Embryonic facial prominence (tissue), 1 donor: ENCODE results near the gene CADM1.

Source experiments
- DNase-seq: peaks from one replicate; pipeline ENCODE4 v3.0.0-alpha.2; 2016; ENCODE audit errors: extremely low spot score

The CADM1 gene

DNA sequence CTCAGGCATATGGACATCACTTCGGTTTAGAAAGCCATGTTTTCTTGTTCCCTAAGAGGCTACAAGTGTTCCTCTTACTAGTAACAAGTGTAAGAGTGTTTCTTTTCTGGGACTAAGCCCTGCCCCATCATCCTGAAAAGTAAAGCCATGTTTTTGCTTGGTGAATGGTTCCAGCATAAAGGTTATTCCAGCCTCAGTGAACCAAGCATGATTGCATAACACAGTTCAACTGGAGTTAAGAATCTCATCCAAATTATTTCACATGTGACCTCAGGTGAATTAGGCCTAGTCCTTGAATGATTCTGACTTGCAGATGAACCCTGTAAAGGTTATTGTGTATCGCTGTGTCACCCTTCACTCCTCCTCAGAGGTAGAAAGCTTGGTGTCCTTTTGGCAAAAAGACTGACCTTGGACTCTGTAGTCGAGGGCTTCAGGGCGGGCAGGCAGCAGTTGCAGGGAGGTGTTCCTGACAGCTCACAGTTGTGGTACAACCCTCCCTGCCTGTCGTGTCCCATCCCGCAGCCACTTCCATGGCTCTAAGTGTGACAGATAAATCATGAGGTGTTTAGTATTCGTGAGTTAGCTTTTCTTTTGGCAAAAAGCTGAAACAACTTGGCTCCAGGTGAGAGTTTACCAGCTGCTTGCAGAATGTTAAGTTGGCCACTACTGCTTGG lies 321.8 kb downstream of the CADM1 start:
- no peak for DNase-seq

DNA sequence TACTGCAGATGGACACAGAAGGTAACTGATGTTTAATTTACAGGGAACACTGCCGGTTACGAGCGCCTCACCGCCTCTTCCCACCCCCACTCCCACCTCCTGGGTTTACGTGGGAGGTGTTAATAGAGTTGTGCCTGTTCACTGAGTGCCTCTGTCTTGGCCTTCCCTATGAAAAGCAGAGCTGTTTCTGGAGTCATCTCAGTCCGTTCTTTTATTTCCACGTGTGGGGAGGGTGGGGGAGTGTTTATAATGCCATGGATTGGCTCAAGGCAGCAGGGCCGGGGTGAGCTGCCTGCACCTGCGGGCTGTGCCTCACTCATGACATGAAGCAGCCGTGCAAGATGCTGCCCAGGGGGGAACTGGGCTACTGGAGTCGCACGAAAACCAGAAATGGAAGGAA lies 322.7 kb downstream of the CADM1 start:
- no peak for DNase-seq

DNA sequence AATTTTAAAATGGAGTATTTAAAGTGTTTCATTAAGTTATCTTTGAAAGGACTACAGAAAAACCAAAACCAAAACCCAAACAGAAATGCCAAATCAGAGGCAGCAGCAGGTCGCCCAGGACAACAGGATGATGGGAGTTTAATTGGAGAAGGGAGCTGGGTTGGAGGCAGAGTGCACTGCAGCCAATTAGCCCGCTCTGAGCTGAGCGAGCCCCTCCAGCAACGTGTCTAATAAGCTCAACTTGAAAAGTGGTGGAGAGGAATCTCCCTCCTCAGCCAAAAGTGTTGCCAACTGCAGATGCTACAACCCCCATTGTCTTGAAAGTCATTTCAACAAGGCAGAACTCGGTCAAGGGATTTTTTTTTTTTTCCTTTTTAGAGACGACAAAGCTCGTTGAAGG lies 323.9 kb downstream of the CADM1 start:
- no peak for DNase-seq

DNA sequence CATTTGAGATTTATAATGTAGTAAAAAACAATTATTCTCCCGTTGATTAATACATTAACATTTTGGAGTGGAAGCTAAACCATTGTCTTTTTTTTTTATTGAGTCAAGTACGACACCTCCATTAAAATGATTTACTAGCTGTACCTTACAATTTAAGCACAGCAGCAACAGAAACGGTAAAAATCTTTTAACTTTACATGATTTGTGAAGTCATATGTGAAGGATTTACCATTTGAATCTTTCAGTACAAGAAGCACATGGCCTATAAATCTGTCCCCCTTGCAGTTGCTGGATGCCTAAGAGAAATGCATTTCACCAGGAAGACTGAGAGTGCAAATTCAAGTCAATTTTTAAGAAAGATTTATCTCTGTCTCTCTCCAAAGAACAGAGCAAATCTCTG lies 324.6 kb downstream of the CADM1 start:
- no peak for DNase-seq

DNA sequence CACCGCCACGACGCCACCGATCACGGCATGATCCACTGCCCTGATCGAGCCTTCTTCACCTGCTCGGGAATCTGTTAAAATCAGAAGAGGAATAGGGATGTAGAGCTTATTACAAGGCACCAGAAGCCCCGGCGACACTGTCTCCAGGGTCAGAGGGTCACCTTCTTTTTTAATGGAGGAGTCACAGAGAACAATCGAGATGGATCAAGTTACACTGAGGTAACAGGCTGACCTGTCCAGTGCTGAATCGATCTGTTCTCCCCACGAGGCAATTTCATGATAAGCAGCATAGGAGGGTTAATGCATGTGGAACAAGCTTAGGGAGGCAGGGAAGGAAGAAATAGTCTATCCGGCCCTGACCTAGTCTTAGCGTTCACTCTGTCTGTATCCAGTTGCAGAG lies 325.5 kb downstream of the CADM1 start:
- DNase-seq: no peak

DNA sequence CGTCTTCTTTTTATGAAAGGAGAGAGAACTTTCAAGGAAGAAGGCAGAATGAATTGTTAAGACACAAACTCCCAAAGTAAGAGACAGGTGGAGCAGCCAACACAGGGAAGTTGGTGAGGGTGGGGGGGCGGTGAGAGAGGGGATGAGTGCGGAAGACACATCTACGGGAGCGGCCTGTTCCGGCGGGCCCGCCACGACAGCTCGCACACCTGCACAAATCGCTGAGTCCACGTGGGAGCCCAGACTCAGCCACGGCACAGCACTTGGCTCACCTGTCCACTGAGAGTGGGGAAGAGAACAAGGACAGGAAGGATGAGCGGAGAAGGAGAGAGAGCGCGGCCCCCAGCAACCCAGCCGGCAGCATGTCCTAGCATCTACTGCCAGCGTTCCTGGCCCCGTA lies 331.1 kb downstream of the CADM1 start:
- DNase-seq: no peak

DNA sequence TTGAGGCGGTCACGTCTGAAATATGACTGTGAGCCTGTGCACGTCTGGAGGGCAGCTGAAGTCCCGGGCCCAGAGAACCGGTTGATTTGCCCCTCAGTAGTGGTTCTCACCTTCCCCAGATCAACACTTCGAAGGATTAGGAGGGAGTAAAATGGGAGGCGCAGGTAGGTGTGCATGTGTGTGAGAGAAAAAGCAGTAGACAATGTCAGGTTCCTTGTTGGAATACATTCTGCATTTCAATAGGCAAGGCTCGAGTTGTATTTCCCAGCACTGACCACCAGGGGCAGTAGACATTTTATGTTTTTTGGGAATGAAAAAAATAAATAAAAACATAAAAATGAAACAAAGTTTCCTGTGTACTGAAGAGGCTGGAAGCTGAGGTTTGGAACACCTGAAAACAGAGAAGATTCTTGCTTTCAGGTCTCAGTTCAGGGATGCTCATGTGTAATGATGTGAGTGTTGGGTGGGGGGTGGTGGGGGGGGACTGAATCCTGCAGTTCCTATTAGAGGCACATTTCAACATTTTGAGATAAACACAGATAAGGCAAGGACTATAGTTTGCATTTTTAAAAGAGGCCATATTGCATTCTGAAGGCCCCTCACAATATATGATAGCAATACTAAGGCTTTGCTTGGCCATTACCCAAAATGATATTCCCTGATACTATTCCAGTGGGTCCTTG lies 333.9 kb downstream of the CADM1 start:
- DNase-seq: no peak

DNA sequence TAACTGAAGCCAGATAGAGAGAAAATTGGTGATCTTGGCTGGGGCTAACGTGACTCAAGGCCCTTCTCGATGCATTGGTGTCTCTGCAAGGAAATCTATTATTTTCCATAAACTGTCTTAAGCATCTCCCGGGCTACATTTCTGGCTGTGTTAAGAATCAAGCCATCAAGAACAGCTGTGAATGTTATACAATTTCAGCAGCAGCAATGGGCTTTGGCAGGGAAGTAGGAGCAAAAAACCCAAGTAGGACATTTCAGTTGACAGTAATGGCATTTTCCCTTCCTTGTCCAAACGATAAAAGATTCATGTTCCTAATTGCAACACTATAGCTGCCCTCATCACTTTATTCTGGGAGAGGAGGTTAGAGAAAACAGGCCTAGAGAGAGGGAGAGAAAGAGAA lies 335.0 kb downstream of the CADM1 start:
- DNase-seq: no peak

DNA sequence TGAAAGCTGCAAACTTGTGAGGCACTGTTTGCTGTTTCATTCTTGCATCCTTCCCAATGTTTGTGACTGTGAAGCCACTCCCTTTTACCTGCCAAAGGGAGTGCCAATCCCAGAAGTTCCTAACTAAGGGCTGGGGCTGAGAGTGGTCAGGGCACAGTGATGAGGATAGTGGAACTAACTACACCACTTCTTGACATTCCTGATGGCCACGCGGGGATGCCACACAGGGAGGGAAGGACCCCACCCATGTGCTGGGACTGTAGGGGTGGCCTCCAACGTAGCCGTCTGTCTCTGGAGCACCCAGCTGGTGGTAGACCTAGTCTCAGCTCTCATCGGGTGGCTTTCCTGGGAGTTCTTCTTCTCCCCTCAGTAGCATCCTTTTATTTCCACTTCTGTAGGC lies 335.5 kb downstream of the CADM1 start:
- DNase-seq: no peak

DNA sequence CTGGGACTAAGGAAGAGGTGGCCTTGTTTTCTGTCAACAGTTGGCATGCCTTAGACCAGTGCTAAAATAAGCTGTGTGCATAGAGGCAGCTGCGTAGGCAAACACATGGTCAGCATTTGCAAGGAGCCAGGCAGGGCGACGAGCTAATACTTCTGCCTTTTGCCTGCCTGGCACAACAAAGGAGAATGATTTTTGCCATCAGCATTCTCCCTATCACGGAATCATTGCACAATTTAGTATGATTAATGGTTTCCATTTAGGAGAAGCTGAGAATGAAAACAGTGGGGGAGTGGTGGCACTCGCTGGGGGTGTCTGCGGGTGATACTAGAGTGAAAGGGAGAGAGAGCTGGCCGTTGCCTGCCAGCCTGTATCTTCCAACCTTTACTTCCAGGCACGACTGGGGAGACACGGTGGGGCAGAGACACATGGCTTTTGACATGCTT lies 336.0 kb downstream of the CADM1 start:
- DNase-seq: no peak

DNA sequence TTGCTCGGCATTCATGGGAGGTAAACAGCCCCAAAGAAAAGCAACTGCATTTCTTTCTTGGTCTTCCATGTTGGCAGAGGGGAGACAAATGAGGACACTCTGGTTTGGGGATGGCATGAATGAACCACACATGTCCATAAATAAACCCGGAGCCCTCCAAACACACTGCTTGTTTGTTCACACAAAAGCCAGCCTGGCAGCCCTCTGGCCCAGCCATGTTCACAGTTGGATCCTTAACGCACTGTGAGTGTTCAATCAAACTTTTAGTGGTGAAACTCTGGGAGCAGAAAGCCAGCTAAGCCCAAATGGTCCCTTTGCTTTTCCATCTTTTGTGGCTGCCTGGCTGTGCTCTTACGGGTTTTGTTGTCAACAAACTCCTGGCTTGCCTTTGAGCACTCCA lies 336.8 kb downstream of the CADM1 start:
- DNase-seq: no peak

DNA sequence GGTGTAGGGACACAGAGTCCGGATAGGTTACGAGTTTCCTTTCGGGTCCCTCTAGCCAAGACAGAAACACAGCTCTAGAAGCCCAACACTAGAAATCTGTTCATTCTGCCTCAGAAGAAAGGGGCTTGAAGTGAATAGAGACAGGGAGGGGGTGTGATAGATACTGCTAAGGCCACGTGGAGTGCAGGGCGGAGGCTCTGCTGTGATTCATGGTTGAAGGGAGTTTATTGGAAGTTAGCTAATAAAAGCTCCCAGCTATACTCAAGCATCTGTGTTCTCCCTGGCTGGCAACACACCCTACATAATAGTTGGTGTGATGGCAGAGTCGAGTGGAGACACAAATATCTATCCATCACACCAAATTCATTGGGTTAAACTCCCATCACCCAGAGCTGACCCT lies 337.4 kb downstream of the CADM1 start:
- no peak for DNase-seq

DNA sequence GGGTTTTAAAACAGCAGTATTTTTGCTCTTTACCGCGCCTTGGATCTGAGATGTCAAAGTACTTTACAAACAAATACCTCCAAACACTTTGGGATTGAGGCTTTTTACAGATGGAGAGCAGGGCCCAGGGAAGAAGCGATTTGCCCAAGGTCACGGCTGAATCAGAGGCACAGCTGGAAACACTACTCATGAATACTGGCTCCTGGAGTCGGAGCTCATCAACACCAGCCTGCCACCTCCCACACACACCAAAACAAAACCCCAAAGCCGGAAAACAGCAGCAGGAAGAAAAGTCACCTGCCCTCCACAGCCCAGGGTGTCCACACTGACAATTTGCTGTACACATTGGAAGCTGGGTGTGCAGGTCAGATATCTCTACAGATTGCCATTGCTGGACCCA lies 339.4 kb downstream of the CADM1 start:
- no peak for DNase-seq

DNA sequence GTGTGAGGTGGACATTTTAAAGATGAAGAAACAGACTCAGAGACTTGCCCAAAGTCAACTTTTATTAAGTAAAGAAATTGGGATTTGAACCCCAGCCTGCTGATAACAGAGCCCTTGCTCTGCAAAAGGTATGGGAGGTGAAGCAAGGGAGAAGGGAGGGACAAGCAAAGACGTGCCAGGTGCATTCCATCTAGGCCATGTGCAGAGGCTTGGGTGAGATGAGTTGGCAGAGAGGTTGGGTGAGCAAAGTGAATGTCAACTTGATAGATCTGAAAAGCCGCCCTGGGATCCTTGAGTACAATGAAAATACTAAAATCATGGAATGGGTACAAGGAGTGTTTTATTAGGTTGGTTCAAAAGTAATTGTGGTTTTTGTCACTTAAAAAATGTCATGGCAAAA lies 341.3 kb downstream of the CADM1 start:
- no peak for DNase-seq

DNA sequence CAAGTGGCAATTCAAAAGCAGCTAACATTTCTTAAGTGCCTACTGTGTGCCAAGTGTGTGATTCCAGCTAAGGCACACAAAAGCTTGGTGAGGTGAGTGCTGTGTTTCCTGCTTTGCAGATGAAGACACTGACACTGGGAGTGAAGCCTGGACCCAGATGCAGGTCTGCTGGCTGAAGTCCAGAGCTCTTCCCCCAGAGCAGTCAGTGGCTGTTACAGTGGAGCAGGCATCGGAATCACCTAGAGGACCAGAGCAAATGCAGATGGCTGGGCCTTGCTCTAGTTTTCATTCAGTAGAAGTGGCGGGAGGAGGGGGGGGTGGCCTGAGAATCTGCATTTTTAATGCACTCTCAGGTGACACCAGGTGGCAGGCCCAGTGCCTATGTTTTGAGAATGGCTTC lies 342.3 kb downstream of the CADM1 start:
- DNase-seq: no peak

DNA sequence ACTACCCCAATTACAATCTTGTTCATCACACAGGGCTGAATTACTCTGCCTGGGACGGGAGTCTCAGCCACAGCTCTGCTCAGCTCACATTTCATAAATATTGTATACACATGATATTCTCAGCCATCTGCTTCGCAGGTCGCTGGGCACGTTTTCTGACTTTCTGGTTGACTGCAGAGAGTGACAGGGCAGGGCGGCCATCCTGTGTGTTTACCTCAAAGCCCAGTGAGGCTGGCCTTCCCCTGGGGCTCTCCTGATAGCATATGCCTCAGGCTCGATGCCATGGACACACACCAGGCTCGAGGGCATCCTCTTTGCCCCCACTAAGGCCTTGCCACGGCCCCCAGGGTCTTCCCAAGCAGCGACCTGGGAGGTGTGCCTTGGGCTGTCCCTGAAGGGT lies 345.0 kb downstream of the CADM1 start:
- no peak for DNase-seq

DNA sequence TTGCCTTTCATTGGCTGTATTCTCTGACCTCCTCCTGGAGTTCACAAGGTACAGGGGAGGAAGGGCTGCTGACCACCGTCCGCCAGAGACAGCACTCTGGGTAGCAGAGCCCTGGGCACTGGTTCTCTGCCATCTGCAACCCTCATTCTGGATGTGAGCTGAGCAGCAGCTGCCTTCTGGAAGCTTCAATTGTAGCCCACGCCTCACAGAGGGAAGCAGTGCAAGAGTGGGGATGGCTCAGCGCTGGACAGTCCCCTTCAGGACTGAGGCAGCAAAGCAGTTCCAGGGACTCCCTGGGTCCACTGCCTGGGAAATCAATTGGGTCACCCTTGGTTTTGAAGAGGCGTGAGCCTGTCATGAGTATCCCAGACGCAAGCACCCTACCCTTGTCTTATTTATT lies 346.2 kb downstream of the CADM1 start:
- no peak for DNase-seq

DNA sequence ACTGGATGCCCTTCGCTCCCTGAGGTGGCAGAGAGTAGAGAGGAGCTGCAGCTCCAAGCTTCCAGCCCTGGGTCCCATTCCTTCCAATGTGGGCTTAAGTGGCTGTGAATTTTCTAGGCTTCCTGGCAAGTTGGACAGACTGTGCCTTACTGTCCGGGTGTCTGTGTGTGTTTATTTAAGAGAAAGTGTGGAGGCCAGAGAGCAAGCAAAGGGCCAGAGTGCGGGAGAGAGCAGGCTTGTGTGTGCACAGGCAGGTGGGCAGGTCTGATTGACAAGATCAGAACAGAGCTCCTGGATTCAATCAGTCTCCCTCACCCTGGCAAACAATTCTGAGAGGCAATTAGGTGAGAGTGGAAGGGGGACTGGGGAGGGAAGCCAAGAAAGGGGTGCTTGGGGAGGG lies 347.0 kb downstream of the CADM1 start:
- DNase-seq: no peak

DNA sequence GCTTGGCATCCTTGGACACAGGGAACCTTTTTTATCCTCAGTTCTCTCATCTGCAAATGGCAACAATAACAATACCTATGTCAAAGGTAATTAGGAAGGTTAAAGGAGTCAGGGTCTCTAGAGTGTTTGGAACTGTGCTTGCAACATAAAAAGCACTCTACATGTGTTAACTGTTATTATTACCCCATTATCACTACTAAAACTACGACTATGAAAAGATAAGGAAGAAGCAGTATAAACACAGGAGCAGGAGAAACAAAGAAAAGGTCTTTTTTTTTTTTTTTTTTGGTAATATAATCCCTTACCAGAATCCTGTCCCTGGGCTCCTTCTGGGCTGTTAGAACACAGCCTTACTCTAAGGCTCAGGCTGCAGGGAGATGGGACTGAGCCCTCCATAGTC lies 348.2 kb downstream of the CADM1 start:
- DNase-seq: no peak

DNA sequence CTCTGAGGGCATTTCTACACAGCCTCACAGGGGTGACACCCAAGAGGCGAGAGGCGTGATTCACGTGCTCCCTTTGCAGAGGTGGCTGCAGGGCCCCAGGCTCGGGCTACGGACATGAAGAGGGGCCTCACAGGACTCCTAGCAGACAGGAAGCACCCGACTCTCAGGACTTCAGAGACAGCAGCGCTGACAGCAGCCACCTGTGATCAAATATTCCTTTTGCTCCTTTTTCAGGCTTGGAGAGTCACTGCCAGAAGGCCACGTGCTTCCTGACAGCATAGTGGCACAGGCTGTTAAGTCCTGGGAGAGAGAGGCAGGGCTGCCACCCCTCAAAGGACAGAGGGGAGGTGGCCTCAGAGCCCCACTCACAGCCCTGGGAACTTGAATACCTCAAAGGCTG lies 348.9 kb downstream of the CADM1 start:
- no peak for DNase-seq

DNA sequence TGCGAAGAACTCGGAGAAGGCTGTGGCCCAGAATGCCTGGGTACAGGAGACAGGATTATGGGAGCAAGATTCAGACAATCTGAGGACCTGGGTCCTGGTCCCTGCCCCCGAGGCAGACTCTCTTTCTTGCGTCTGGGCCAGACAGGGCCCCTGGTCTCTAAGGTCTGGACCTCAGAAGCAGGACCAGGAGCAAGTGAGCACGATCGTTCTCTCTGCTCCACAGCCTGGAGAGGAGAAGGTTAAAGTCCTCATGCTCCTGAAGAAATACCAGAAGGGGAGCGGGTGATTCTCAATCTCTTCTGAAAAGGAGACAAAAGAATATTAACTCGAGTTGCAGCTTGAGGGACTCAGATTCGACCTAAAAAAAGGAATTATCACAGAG lies 349.9 kb downstream of the CADM1 start:
- DNase-seq: no peak

DNA sequence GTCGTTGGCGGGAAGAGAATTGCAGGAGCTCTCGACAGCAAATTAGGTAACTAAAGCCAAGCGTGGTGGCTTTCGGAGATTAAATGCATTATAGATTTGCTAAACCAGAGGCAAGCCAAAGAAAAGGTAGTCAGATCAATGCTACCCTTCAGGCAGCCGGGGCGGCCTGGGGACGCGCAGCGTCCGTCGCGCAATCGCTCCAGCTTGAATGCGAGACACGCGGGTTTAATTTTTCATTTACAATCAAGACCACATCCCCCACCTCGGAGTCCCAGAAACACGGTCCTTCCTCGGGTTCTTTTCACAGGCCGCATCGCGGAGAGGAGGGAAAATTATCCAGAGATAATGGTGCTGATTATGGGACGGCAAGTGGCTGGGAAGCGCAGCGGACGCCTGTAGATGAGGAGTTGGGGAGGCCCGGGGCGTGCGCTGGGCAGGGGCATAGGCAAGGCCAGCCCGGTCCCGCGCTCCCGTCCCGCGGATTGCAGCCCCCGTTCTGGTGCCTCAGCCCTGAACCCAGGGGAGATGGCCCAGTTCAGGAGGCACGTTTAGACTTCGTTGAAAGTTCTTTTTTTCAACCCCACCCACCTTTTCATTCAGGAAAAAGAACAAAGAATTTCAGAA lies 350.4 kb downstream of the CADM1 start:
- no peak for DNase-seq

DNA sequence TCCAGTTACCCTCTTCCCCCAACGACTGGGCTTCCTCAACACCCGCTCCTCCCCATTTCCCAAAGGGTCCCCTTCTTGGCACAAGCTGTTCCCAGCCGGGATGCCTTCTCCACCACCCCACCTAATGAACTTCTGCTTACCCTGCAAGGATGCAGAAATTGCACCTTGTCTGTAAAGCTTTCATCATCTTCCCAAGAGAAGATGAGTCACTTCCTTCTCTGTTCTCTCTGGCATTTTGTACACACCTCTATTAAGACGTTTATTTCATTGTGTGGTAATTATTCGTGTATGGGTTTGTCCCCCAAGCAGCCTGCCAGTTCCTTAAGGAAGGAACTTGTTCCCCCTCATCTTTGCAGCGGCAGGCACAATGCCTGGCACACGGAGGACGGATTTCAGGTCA lies 351.1 kb downstream of the CADM1 start:
- no peak for DNase-seq
